GM19467 (cell line): ENCODE results near the gene KIAA0825.

Experiments
- ATAC-seq: cut with Tn5 transposase; IDR thresholded peaks from one replicate; pipeline ENCODE4 v1.9.1; 2021; ENCODE audit warnings: mild to moderate bottlenecking, moderate library complexity; ENCODE audit not compliant: unreplicated experiment

Gene KIAA0825

DNA sequence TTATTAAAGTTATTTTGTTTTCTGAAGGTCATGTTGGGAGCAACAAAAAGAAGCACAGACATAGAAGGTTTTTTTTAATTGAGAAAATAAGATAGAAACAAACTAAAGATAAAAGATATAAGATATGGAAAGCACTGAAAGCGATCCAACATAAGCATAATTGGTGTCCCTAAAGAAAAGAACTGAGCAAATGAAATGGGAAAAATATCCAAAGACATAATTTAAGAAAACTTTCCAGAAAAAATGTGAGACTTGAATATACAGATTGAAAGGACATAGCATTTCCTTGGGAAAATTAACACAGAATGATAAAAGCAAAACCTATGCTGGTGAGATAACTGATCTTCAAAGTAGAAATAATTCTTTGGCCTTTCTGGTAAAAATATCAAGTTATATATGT, 289.3 kb downstream of the KIAA0825 start:
- no peak for ATAC-seq

- ATAC-seq: no peak
These were observed 291.8 kb downstream of the KIAA0825 start for GRCh38 chr5:94326586-94326985.

DNA sequence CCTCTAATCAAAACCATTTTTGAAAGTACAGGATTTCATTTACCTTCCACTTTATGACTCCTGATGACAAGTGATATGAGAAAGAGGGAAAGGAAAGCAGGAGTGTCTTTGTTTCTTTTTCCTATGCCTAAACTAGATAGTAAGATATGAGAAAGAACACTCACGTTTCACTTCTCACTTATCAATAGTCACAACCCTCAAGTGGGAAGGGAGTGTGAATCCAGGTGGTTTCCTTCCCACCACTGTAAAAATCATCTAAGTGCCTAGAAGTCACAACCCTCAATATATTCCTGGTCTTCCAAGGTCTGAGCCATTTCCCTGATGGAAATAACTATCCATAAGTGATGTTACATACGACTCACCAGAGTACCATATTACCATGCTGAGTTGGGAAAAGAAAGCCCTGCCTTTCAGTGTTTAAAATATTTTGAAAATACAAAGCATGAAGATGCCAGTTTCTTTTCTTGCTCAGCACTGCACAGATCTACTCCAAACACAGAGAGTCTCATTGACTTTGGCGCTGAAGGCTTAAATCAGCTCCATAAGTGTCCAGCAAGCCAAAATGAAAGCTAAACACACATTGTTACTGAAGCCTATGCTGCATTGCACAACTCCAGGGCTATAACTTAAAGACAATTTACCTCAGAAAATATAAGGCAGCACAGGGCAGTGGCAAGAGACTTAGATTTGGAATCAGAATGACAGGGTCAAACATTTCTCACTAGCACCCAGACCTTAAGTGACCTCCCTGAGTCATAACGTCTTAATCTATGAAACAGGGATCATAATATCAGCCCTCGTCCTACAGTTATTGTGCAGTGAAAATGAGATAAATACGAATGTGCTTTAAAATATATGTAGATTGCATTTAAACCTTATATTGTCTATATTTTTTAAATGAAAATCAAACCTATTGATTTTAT, 301.2 kb downstream of the KIAA0825 start:
- ATAC-seq: no peak

GRCh38 chr5:94314460-94315131, 303.8 kb downstream of the KIAA0825 start:
- no peak for ATAC-seq

DNA sequence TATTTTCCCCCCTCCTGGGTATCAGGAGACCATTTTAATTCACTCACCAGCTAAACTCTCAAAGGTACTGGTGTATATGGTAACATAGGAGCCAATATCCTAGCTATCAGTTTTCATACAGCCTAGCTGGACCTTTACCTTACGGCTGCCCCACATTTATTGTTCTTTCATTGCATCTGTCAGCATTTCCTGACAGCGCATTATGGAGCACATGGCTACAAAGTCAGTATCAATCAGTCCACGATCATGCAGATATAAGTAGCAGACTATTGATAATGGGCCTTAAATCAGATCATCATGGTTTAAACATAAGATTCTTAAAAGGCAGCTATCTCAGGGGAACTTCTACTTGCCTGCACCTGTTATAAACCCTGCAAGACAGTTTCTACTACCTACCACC, 304.7 kb downstream of the KIAA0825 start:
- no peak for ATAC-seq

DNA sequence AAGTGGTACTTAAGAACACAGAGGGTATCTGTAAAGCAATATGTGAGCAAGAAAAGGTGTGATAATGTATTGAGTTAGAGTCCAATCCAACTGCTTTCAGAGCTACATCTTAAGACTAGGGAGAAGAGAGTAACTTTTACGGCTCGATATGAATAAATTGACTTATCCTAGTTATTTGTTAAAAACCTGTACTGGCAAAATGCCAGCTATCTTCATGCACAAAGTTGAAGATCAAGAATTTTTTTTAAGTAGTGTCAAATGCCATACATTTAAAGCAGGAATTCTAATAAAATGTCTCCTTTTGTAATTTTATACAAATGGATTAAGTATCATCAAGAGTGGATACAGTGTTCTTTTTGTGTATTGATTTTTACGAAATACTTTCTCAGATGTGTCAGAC, 305.2 kb downstream of the KIAA0825 start:
- no peak for ATAC-seq

DNA sequence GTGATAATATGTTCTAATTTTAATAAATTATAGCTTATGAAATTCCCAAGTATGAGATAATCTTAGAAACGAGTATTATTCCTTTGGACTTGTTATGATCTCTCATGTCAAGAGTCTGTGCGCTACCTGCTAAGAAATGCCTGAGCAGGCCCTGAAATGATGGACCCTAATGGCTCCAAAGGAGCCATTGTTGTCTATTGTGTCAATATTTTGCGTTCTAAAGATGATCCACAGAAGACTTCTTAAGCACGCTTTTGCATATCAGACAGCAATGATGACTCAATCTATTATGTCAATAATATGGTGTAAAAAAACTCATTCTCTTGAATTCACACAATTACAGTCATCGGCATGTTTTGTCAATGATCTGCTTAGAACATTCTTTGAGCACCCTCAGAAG, 306.1 kb downstream of the KIAA0825 start:
- ATAC-seq: no peak

- no peak for ATAC-seq
These were observed 307.6 kb downstream of the KIAA0825 start for GRCh38 chr5:94310833-94311232.

- ATAC-seq: no peak
These were observed 309.3 kb downstream of the KIAA0825 start for GRCh38 chr5:94309141-94309540.

DNA sequence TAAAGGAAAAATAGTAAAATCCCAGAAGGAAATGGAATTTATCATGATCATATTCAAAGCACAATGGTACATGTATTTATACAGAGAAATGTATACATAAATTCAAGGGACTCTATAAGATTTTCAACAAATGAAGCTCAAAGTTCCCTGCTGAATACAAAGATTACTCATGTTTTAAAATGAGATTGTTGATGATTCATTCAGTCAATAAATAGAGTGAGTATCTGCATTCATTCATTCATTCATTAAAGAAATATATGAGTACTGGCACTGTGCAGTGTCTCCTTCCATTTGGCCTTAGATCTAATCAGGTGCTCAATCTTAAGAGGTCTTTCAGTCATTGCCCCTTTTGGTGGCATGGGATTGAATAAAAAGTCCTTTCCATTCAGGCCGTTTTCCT, 310.0 kb downstream of the KIAA0825 start:
- no peak for ATAC-seq

- ATAC-seq: no peak
These were observed 314.3 kb downstream of the KIAA0825 start for GRCh38 chr5:94304146-94304545.

- no peak for ATAC-seq
These were observed 329.5 kb downstream of the KIAA0825 start for GRCh38 chr5:94288937-94289336.

- no peak for ATAC-seq
These were observed 332.4 kb downstream of the KIAA0825 start for GRCh38 chr5:94285984-94286383.

- no peak for ATAC-seq
These were observed 335.3 kb downstream of the KIAA0825 start for GRCh38 chr5:94283093-94283492.

- no peak for ATAC-seq
These were observed 337.1 kb downstream of the KIAA0825 start for GRCh38 chr5:94281236-94281801.

DNA sequence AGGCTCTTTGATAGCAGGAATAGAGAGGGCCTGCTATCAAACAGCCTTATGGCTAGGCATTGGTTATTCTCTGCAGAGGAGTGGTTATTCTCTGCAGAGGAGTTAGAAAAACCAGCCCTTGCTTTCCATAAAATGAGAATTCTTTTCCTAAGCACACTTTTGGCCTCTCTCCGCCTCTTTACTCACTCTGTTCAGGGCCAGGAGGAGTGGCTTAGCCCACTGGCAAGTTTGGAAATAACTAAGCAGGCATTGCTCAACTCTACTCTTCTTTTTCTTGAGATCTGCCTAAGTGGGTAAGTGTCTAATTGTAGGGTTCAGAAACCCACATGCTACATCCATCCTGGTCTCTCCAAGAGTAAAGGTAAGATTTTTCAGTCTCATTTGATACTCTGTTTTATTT, 341.7 kb downstream of the KIAA0825 start:
- ATAC-seq: no peak

GRCh38 chr5:94276048-94276447, 342.4 kb downstream of the KIAA0825 start:
- ATAC-seq: no peak

GRCh38 chr5:94274707-94275106, 343.7 kb downstream of the KIAA0825 start:
- ATAC-seq: no peak

DNA sequence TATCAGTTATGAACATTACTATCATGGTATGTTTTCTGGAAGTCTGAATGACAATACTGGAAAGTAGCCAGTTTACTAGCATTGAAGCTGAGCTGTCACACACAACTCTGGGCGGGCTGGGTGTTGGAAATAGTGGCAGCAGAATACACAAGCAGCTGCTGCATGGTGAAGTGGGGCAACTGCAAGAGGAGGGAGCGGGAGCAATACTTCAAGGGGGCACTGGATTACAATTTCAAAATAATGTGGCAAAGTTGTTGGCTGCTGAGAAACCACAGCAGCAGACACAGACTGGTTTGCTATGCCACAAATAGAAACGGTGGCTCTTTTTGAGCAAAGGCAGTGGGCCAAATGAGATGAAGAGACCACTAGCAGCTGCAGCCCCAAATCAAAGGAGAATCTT, 350.2 kb downstream of the KIAA0825 start:
- ATAC-seq: no peak

- no peak for ATAC-seq
These were observed 351.0 kb downstream of the KIAA0825 start for GRCh38 chr5:94267350-94267899.

- ATAC-seq: no peak
These were observed 352.2 kb downstream of the KIAA0825 start for GRCh38 chr5:94266170-94266569.

DNA sequence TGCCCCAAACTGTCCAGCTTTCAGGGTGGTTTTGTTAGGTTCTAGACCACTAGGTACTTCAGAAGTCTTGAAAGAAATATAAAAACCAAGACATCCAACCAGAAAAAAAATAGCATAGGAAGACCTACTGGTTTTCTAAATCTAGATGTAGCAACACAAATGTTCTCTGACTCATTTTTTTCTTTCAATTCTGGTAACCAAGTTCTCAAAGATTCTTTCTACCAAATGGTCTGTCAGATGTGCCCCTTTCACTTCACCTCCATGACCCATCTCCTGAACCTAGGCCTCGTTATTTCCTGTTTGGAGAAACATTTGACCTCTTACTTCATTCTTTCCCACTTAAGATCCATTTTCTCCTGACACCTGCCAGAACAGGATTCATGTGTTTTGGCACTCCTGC, 355.3 kb downstream of the KIAA0825 start:
- ATAC-seq: no peak
